HepG2 (cell line): Measurements from ENCODE around the gene ZDHHC14. TPM values are rescaled to one million over a fixed set of nuclear protein-coding genes. Genes with fewer than 3 reads are reported as not detected.
A peak's percentile ranks its signal among the peaks of the same experiment; 100 is the strongest.

Experiments
- AGO2 ChIP-seq: fragments of 200-400 bp; formaldehyde crosslinking; optimal IDR thresholded peaks from 2 replicates; pipeline ENCODE3; 2017; ENCODE audit warnings: mild to moderate bottlenecking, low read depth, low read length, moderate library complexity
- ARNT2 ChIP-seq: sonication (generic); formaldehyde crosslinking; IDR thresholded peaks from 2 replicates; pipeline ENCODE4 v1.8.0; 2022; ENCODE audit warnings: mild to moderate bottlenecking, low read depth, missing genetic modification reagents, moderate library complexity
- CENPX ChIP-seq: sonication (generic); formaldehyde crosslinking; IDR thresholded peaks from 2 replicates; pipeline ENCODE4 v1.9.0; 2021; ENCODE audit warnings: mild to moderate bottlenecking, missing genetic modification reagents, moderate library complexity
- ISL2 ChIP-seq: sonication (generic); formaldehyde crosslinking; IDR thresholded peaks from 2 replicates; pipeline ENCODE4 v1.5.0; 2020; ENCODE audit warnings: missing genetic modification reagents
- ISX ChIP-seq: sonication (generic); formaldehyde crosslinking; conservative IDR thresholded peaks from 2 replicates; pipeline ENCODE4 v1.5.0; 2020; ENCODE audit warnings: missing genetic modification reagents
- MTF2 ChIP-seq: sonication (generic); formaldehyde crosslinking; IDR thresholded peaks from 2 replicates; pipeline ENCODE4 v1.5.0; 2020; ENCODE audit warnings: missing genetic modification reagents, borderline replicate concordance
- NFATC3 ChIP-seq: sonication (generic); formaldehyde crosslinking; IDR thresholded peaks from 2 replicates; pipeline ENCODE4 v1.5.1; 2020; ENCODE audit warnings: mild to moderate bottlenecking, missing genetic modification reagents
- PLRG1 ChIP-seq: fragments of 450-650 bp; conservative IDR thresholded peaks from 2 replicates; pipeline ENCODE4 v1.6.1; 2016
- REPIN1 ChIP-seq: sonication (generic); formaldehyde crosslinking; IDR thresholded peaks from 2 replicates; pipeline ENCODE4 v1.8.0; 2022; ENCODE audit warnings: missing genetic modification reagents, low read depth, mild to moderate bottlenecking, borderline replicate concordance
- RXRA ChIP-seq: sonication (generic); formaldehyde crosslinking; IDR thresholded peaks from 2 replicates; pipeline ENCODE4 v1.5.1; 2020; ENCODE audit warnings: missing genetic modification reagents
- ZMAT3 ChIP-seq: sonication (generic); formaldehyde crosslinking; conservative IDR thresholded peaks from 2 replicates; pipeline ENCODE4 v1.7.0; 2021; ENCODE audit warnings: missing genetic modification reagents
- ZNF225 ChIP-seq: sonication (generic); formaldehyde crosslinking; IDR thresholded peaks from 2 replicates; pipeline ENCODE4 v1.4.0; 2020; ENCODE audit warnings: mild to moderate bottlenecking, missing genetic modification reagents
- ZNF282 ChIP-seq: fragments of 450-650 bp; IDR thresholded peaks from 2 replicates; pipeline ENCODE4 v1.6.1; 2018; ENCODE audit not compliant: partially characterized antibody
- ZNF501 ChIP-seq: sonication (generic); formaldehyde crosslinking; IDR thresholded peaks from 2 replicates; pipeline ENCODE4 v1.5.1; 2020; ENCODE audit warnings: mild to moderate bottlenecking, moderate library complexity, missing genetic modification reagents
- ZNF816 ChIP-seq: sonication (generic); formaldehyde crosslinking; IDR thresholded peaks from 2 replicates; pipeline ENCODE4 v1.8.0; 2022; ENCODE audit warnings: missing genetic modification reagents, mild to moderate bottlenecking, borderline replicate concordance
- ZSCAN20 ChIP-seq: sonication (generic); formaldehyde crosslinking; IDR thresholded peaks from 2 replicates; pipeline ENCODE4 v1.4.0; 2020; ENCODE audit warnings: missing genetic modification reagents, mild to moderate bottlenecking, borderline replicate concordance
- ZSCAN22 ChIP-seq: sonication (generic); formaldehyde crosslinking; IDR thresholded peaks from 2 replicates; pipeline ENCODE4 v1.4.0; 2020; ENCODE audit warnings: mild to moderate bottlenecking, missing genetic modification reagents
- polyA plus RNA-seq, 8 experiments: library from polyadenylated mRNA; depleted of rRNA in 3 of 8; stranded (reverse) in 7 of 8; unstranded in 1 of 8; fragments of >200 nt; fragmentation: Illumina TruSeq in 4 of 8; extraction: Trizol in 4 of 8; gene quantifications; 2 replicates each; pipeline versions ENCODE4 v1.2.1 to v1.2.3, GENCODE V29; 2011 to 2016; ENCODE audit warnings: low read depth in 4 of 8, missing spikeins in 1 of 8, mixed read lengths in 1 of 8; ENCODE audit not compliant: insufficient read depth in 1 of 8
- total RNA-seq, 5 experiments: library from RNA; depleted of rRNA; stranded (reverse); fragments of >200 nt; fragmentation: Illumina TruSeq; extraction: Trizol; gene quantifications; 2 replicates each; pipeline ENCODE4 v1.2.3, GENCODE V29; 2016; ENCODE audit warnings: low read depth in 1 of 5
- TF ChIP-seq, protein P1 (sequence below): sonication (generic); formaldehyde crosslinking; IDR thresholded peaks from 2 replicates; pipeline ENCODE4 v1.8.1; 2023; ENCODE audit warnings: mild to moderate bottlenecking, missing genetic modification reagents, borderline replicate concordance
- TF ChIP-seq, protein P2 (sequence below): sonication (generic); formaldehyde crosslinking; IDR thresholded peaks from 2 replicates; pipeline ENCODE4 v1.9.0; 2021; ENCODE audit warnings: missing genetic modification reagents, mild to moderate bottlenecking, borderline replicate concordance
- TF ChIP-seq, protein P3 (sequence below): sonication (generic); formaldehyde crosslinking; IDR thresholded peaks from 2 replicates; pipeline ENCODE4 v1.8.0; 2022; ENCODE audit warnings: mild to moderate bottlenecking, missing genetic modification reagents, borderline replicate concordance
- TF ChIP-seq, protein P4 (sequence below): sonication (generic); formaldehyde crosslinking; IDR thresholded peaks from 2 replicates; pipeline ENCODE4 v1.5.1; 2020; ENCODE audit warnings: missing genetic modification reagents, mild to moderate bottlenecking, borderline replicate concordance
- TF ChIP-seq, protein P5 (sequence below): sonication (generic); formaldehyde crosslinking; IDR thresholded peaks from 2 replicates; pipeline ENCODE4 v1.4.0; 2020; ENCODE audit warnings: mild to moderate bottlenecking, missing genetic modification reagents, borderline replicate concordance
- TF ChIP-seq, protein P6 (sequence below): sonication (generic); formaldehyde crosslinking; IDR thresholded peaks from 2 replicates; pipeline ENCODE4 v1.5.0; 2020; ENCODE audit warnings: mild to moderate bottlenecking, missing genetic modification reagents, borderline replicate concordance

The ZDHHC14 gene
- total and polyA plus RNA-seq, 2 of the 13 experiments (the other 11 are each of a cell fraction or from before 2014, with no cell fraction given): 3.7 to 9.5 TPM

DNA sequence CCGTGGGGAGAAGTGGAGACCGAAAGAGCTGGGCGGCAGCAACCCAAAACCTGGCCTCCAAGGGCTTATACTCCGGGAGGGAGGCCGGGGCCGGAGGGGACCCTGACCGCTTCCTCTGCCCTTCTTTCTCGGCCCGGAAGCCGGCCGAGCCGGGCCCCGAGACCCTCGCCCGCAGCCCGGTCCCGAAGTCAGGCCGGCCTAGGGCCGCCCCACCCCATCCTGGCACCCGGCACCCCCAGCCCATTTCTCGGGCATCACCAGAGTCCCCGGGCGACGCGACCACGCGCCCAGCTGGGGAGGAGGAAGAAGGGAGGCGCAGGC is 572 bp upstream of the ZDHHC14 start (continued):
- TF ChIP-seq, protein P1, sequence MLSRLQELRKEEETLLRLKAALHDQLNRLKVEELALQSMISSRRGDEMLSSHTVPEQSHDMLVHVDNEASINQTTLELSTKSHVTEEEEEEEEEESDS (CRISPR knock-in tag): 0 out of 2 replicates have a peak, but pooled peaks have one; percentile 67
- TF ChIP-seq, protein P2, sequence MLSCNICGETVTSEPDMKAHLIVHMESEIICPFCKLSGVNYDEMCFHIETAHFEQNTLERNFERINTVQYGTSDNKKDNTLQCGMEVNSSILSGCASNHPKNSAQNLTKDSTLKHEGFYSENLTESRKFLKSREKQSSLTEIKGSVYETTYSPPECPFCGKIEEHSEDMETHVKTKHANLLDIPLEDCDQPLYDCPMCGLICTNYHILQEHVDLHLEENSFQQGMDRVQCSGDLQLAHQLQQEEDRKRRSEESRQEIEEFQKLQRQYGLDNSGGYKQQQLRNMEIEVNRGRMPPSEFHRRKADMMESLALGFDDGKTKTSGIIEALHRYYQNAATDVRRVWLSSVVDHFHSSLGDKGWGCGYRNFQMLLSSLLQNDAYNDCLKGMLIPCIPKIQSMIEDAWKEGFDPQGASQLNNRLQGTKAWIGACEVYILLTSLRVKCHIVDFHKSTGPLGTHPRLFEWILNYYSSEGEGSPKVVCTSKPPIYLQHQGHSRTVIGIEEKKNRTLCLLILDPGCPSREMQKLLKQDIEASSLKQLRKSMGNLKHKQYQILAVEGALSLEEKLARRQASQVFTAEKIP (CRISPR knock-in tag): no peak
- 0 out of 2 replicates have a peak, but pooled peaks have one; percentile 12 for TF ChIP-seq ZMAT3 (CRISPR knock-in tag)
- TF ChIP-seq ZNF816 (CRISPR knock-in tag): peak; percentile 11; the same call in 1 of the 2 replicates
- TF ChIP-seq CENPX (CRISPR knock-in tag): no peak
- TF ChIP-seq, protein P3, sequence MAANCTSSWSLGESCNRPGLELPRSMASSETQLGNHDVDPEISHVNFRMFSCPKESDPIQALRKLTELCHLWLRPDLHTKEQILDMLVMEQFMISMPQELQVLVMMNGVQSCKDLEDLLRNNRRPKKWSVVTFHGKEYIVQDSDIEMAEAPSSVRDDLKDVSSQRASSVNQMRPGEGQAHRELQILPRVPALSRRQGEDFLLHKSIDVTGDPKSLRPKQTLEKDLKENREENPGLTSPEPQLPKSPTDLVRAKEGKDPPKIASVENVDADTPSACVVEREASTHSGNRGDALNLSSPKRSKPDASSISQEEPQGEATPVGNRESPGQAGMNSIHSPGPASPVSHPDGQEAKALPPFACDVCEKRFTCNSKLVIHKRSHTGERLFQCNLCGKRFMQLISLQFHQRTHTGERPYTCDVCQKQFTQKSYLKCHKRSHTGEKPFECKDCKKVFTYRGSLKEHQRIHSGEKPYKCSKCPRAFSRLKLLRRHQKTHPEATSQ (CRISPR knock-in tag): 0 out of 2 replicates have a peak, but pooled peaks have one; percentile 31
- TF ChIP-seq ZSCAN20: no peak
- TF ChIP-seq, protein P4, sequence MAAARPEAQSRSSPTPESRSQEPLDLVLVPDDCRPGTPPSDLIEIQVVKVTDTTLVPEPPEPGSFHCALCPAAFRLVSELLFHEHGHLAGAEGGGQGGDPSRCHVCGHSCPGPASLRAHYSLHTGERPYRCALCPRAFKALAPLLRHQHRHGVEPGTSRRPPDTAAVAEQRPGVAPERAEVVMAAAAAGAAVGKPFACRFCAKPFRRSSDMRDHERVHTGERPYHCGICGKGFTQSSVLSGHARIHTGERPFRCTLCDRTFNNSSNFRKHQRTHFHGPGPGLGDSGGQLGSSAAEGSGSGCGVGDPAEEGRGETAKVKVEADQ (CRISPR knock-in tag): no peak
- TF ChIP-seq, protein P5, sequence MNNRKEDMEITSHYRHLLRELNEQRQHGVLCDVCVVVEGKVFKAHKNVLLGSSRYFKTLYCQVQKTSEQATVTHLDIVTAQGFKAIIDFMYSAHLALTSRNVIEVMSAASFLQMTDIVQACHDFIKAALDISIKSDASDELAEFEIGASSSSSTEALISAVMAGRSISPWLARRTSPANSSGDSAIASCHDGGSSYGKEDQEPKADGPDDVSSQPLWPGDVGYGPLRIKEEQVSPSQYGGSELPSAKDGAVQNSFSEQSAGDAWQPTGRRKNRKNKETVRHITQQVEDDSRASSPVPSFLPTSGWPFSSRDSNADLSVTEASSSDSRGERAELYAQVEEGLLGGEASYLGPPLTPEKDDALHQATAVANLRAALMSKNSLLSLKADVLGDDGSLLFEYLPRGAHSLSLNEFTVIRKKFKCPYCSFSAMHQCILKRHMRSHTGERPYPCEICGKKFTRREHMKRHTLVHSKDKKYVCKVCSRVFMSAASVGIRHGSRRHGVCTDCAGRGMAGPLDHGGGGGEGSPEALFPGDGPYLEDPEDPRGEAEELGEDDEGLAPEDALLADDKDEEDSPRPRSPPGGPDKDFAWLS (CRISPR knock-in tag): no peak
- peak; percentile 39; the same call in 1 of the 2 replicates for TF ChIP-seq ISX (CRISPR knock-in tag)
- TF ChIP-seq ISL2 (CRISPR knock-in tag): peak; percentile 2; the same call in 1 of the 2 replicates
- no peak; the same call in 1 of the 2 replicates for TF ChIP-seq RXRA
- TF ChIP-seq PLRG1: no peak
- no peak for TF ChIP-seq ARNT2 (CRISPR knock-in tag)
- no peak for TF ChIP-seq ZNF282
- TF ChIP-seq ZNF501: 0 out of 2 replicates have a peak, but pooled peaks have one; percentile 11
- TF ChIP-seq REPIN1: 0 out of 2 replicates have a peak, but pooled peaks have one; percentile 66
- TF ChIP-seq AGO2: peak; percentile 88
- no peak for TF ChIP-seq ZNF225 (CRISPR knock-in tag)
- TF ChIP-seq NFATC3 (CRISPR knock-in tag): no peak
- TF ChIP-seq MTF2 (CRISPR knock-in tag): no peak
- 0 out of 2 replicates have a peak, but pooled peaks have one; percentile 25 for TF ChIP-seq ZSCAN22 (CRISPR knock-in tag)
- TF ChIP-seq, protein P6, sequence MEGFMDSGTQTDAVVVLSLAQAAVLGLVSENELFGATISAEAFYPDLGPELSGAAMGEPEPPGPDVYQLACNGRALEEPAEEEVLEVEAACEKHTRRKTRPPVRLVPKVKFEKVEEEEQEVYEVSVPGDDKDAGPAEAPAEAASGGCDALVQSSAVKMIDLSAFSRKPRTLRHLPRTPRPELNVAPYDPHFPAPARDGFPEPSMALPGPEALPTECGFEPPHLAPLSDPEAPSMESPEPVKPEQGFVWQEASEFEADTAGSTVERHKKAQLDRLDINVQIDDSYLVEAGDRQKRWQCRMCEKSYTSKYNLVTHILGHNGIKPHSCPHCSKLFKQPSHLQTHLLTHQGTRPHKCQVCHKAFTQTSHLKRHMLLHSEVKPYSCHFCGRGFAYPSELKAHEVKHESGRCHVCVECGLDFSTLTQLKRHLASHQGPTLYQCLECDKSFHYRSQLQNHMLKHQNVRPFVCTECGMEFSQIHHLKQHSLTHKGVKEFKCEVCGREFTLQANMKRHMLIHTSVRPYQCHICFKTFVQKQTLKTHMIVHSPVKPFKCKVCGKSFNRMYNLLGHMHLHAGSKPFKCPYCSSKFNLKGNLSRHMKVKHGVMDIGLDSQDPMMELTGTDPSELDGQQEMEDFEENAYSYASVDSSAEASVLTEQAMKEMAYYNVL (CRISPR knock-in tag): peak; percentile 9; the same call in 1 of the 2 replicates
